Measurements from ENCODE around the gene SKIDA1. TPM values are rescaled to one million over a fixed set of nuclear protein-coding genes. Genes with fewer than 3 reads are reported as not detected.

SKIDA1 gene
- polyA plus RNA-seq, 3 donors from 2014 or later = not detected

- no peak for DNase-seq
- Mint-ChIP-seq H3K27ac (no peak overlapping the region), H3K27me3 (ENCODE audit: low read depth in 3 of 3) (peaks cover 25 to 37% (median 37%) of the 10 kb centered on the region in 3 donors)
Measured at GRCh38 chr10:21499701-21500577, 25.5 kb downstream of the SKIDA1 start.

GRCh38 chr10:21498986-21499385 lies 26.5 kb downstream of the SKIDA1 start:
- no peak for DNase-seq
- no peak overlapping the region for H3K4me3 Mint-ChIP-seq
- peaks cover 15 to 27% of the 10 kb centered on the region in 2 donors for H3K4me1 Mint-ChIP-seq
- peaks cover 24 to 37% (median 32%) of the 10 kb centered on the region in 3 donors for H3K27me3 Mint-ChIP-seq (ENCODE audit: low read depth in 3 of 3)
- peaks cover 0 to 2% (median 0%) of the 10 kb centered on the region in 6 donors for H3K9me3 Mint-ChIP-seq
- no peak overlapping the region for H3K27ac Mint-ChIP-seq
- no peaks in the 10 kb centered on the region for H3K36me3 Mint-ChIP-seq

More at GRCh38 chr10:21499701-21500577, 25.5 kb downstream of the SKIDA1 start:
- H3K9me3 Mint-ChIP-seq = peaks cover 0 to 2% (median 0%) of the 10 kb centered on the region in 6 donors
- no peaks in the 10 kb centered on the region for H3K36me3 Mint-ChIP-seq
- no peak overlapping the region for H3K4me3 Mint-ChIP-seq
- H3K4me1 Mint-ChIP-seq = peaks cover 10 to 21% of the 10 kb centered on the region in 2 donors

GRCh38 chr10:21498377-21498776 lies 27.1 kb downstream of the SKIDA1 start:
- peaks cover 15 to 31% of the 10 kb centered on the region in 2 donors for H3K4me1 Mint-ChIP-seq
- no peak for DNase-seq
- H3K4me3 Mint-ChIP-seq = peak overlapping the region in 4 of 5 donors; percentile 42 to 87 (median 80)
- no peak overlapping the region for H3K27ac Mint-ChIP-seq
- no peaks in the 10 kb centered on the region for H3K36me3 Mint-ChIP-seq
- H3K27me3 Mint-ChIP-seq (ENCODE audit: low read depth in 3 of 3) = peaks cover 27 to 42% (median 35%) of the 10 kb centered on the region in 3 donors
- H3K9me3 Mint-ChIP-seq = peaks cover 0 to 5% (median 0%) of the 10 kb centered on the region in 6 donors

GRCh38 chr10:21497177-21497807 lies 28.2 kb downstream of the SKIDA1 start:
- Mint-ChIP-seq H3K36me3 (no peaks in the 10 kb centered on the region), H3K27ac (no peak overlapping the region), H3K27me3 (ENCODE audit: low read depth in 3 of 3) (peaks cover 27 to 47% (median 35%) of the 10 kb centered on the region in 3 donors), H3K9me3 (peaks cover 0 to 5% (median 0%) of the 10 kb centered on the region in 6 donors), H3K4me3 (peak overlapping the region; percentile 42 to 87 (median 77)), H3K4me1 (peaks cover 15 to 31% of the 10 kb centered on the region in 2 donors)
- peak in 1 of 3 donors; percentile 6 for DNase-seq

- no peaks in the 10 kb centered on the region for H3K36me3 Mint-ChIP-seq
- peak overlapping the region; percentile 68 to 90 (median 88) for H3K4me3 Mint-ChIP-seq
- DNase-seq = peak; percentile 34 to 49 (median 36)
- H3K9me3 Mint-ChIP-seq = peaks cover 0 to 5% (median 0%) of the 10 kb centered on the region in 6 donors
- peaks cover 26 to 46% (median 33%) of the 10 kb centered on the region in 3 donors for H3K27me3 Mint-ChIP-seq (ENCODE audit: low read depth in 3 of 3)
- no peak overlapping the region for H3K27ac Mint-ChIP-seq
- H3K4me1 Mint-ChIP-seq = peaks cover 15 to 31% of the 10 kb centered on the region in 2 donors
Measured at GRCh38 chr10:21496343-21497176, 28.9 kb downstream of the SKIDA1 start.

GRCh38 chr10:21495752-21496342 lies 29.6 kb downstream of the SKIDA1 start:
- peak overlapping the region; percentile 84 to 93 (median 88) for H3K4me3 Mint-ChIP-seq
- peaks cover 23 to 42% (median 33%) of the 10 kb centered on the region in 3 donors for H3K27me3 Mint-ChIP-seq (ENCODE audit: low read depth in 3 of 3)
- H3K4me1 Mint-ChIP-seq = peaks cover 15 to 31% of the 10 kb centered on the region in 2 donors
- peak; percentile 83 to 88 (median 85) for DNase-seq
- H3K9me3 Mint-ChIP-seq = peaks cover 0 to 5% (median 0%) of the 10 kb centered on the region in 6 donors
- peak overlapping the region in 1 of 6 donors; percentile 59 for H3K27ac Mint-ChIP-seq
- H3K36me3 Mint-ChIP-seq = no peaks in the 10 kb centered on the region

GRCh38 chr10:21495002-21495751 lies 30.3 kb downstream of the SKIDA1 start:
- peaks cover 0 to 5% (median 0%) of the 10 kb centered on the region in 6 donors for H3K9me3 Mint-ChIP-seq
- H3K4me1 Mint-ChIP-seq = peaks cover 15 to 31% of the 10 kb centered on the region in 2 donors
- H3K27me3 Mint-ChIP-seq (ENCODE audit: low read depth in 3 of 3) = peaks cover 24 to 40% (median 33%) of the 10 kb centered on the region in 3 donors
- no peaks in the 10 kb centered on the region for H3K36me3 Mint-ChIP-seq
- peak overlapping the region in 1 of 6 donors; percentile 59 for H3K27ac Mint-ChIP-seq
- peak overlapping the region; percentile 84 to 93 (median 88) for H3K4me3 Mint-ChIP-seq
- peak in 1 of 3 donors; percentile 12 for DNase-seq

GRCh38 chr10:21494191-21495001 lies 31.1 kb downstream of the SKIDA1 start:
- H3K27me3 Mint-ChIP-seq (ENCODE audit: low read depth in 3 of 3) = peaks cover 24 to 38% (median 29%) of the 10 kb centered on the region in 3 donors
- peak in 2 of 3 donors; percentile 18 to 20 for DNase-seq
- H3K27ac Mint-ChIP-seq = no peak overlapping the region
- H3K4me3 Mint-ChIP-seq = peak overlapping the region; percentile 76 to 93 (median 88)
- peaks cover 0 to 5% (median 0%) of the 10 kb centered on the region in 6 donors for H3K9me3 Mint-ChIP-seq
- no peaks in the 10 kb centered on the region for H3K36me3 Mint-ChIP-seq
- H3K4me1 Mint-ChIP-seq = peaks cover 15 to 31% of the 10 kb centered on the region in 2 donors

- H3K9me3 Mint-ChIP-seq = peaks cover 0 to 5% (median 0%) of the 10 kb centered on the region in 6 donors
- H3K27ac Mint-ChIP-seq = no peak overlapping the region
- no peak for DNase-seq
- no peaks in the 10 kb centered on the region for H3K36me3 Mint-ChIP-seq
- H3K27me3 Mint-ChIP-seq (ENCODE audit: low read depth in 3 of 3) = peaks cover 23 to 34% (median 27%) of the 10 kb centered on the region in 3 donors
- peak overlapping the region; percentile 76 to 83 (median 82) for H3K4me3 Mint-ChIP-seq
- H3K4me1 Mint-ChIP-seq = peaks cover 15 to 31% of the 10 kb centered on the region in 2 donors
Measured at GRCh38 chr10:21493784-21494183, 31.7 kb downstream of the SKIDA1 start.

GRCh38 chr10:21492421-21492820 lies 33.1 kb downstream of the SKIDA1 start:
- Mint-ChIP-seq H3K27ac (no peak overlapping the region), H3K4me3 (no peak overlapping the region), H3K4me1 (peaks cover 13 to 21% of the 10 kb centered on the region in 2 donors), H3K36me3 (no peaks in the 10 kb centered on the region), H3K9me3 (peaks cover 0 to 5% (median 0%) of the 10 kb centered on the region in 6 donors), H3K27me3 (ENCODE audit: low read depth in 3 of 3) (peaks cover 16 to 25% (median 18%) of the 10 kb centered on the region in 3 donors)
- no peak for DNase-seq

GRCh38 chr10:21490711-21491105 lies 34.8 kb downstream of the SKIDA1 start:
- peaks cover 16 to 22% (median 17%) of the 10 kb centered on the region in 3 donors for H3K27me3 Mint-ChIP-seq (ENCODE audit: low read depth in 3 of 3)
- peaks cover 10 to 17% of the 10 kb centered on the region in 2 donors for H3K4me1 Mint-ChIP-seq
- DNase-seq = no peak
- H3K27ac Mint-ChIP-seq = no peak overlapping the region
- peaks cover 0 to 5% (median 0%) of the 10 kb centered on the region in 6 donors for H3K9me3 Mint-ChIP-seq
- H3K36me3 Mint-ChIP-seq = no peaks in the 10 kb centered on the region
- no peak overlapping the region for H3K4me3 Mint-ChIP-seq
